Naive B cell (primary cell): Measurements from ENCODE around the gene ACAA1. TPM values are rescaled to one million over a fixed set of nuclear protein-coding genes. Genes with fewer than 3 reads are reported as not detected.
A peak's percentile ranks its signal among the peaks of the same experiment; 100 is the strongest.
"Not testable (repeated sequence)": the region's sequence is repeated elsewhere in the genome, so short reads cannot be mapped to it uniquely, and the experiment has no call there.

Experiments used
- ATAC-seq, 2 donors: fragments of 150-1000 bp; cut with Tn5 transposase; 2 replicates each; pipeline ENCODE4 v1.10.0; 2021; ENCODE audit warnings: low read depth in 2 of 2, mild to moderate bottlenecking in 2 of 2, moderate library complexity in 2 of 2
- DNase-seq: peaks from one replicate; pipeline ENCODE4 v3.0.0; 2022
- H3K27ac Mint-ChIP-seq, 6 donors: one replicate each; pipeline ENCODE4 v1.8.0; 2020 to 2022; ENCODE audit warnings: mild to moderate bottlenecking in 6 of 6, mixed read lengths in 6 of 6, moderate library complexity in 5 of 6, inconsistent platforms in 2 of 6
- H3K27me3 Mint-ChIP-seq, 3 donors: one replicate each; pipeline ENCODE4 v1.8.0; 2021 to 2022; ENCODE audit warnings: mixed read lengths in 3 of 3, mild to moderate bottlenecking in 1 of 3
- H3K36me3 Mint-ChIP-seq, 2 donors: one replicate each; pipeline ENCODE4 v1.8.0; 2020 to 2022; ENCODE audit warnings: mixed read lengths in 2 of 2, inconsistent platforms in 1 of 2, mild to moderate bottlenecking in 1 of 2
- H3K4me1 Mint-ChIP-seq, 3 donors: one replicate each; pipeline ENCODE4 v1.8.0; 2020 to 2022; ENCODE audit warnings: mixed read lengths in 3 of 3, inconsistent platforms in 1 of 3, mild to moderate bottlenecking in 1 of 3, moderate library complexity in 1 of 3
- H3K4me3 Mint-ChIP-seq, 8 donors: one replicate each; pipeline ENCODE4 v1.8.0; 2020 to 2022; ENCODE audit warnings: mild to moderate bottlenecking in 8 of 8, mixed read lengths in 8 of 8, moderate library complexity in 8 of 8, inconsistent platforms in 2 of 8
- H3K9me3 Mint-ChIP-seq, 7 donors: one replicate each; pipeline ENCODE4 v1.8.0; 2020 to 2022; ENCODE audit warnings: mixed read lengths in 7 of 7, mild to moderate bottlenecking in 5 of 7, inconsistent platforms in 2 of 7, moderate library complexity in 1 of 7
- polyA plus RNA-seq, 6 donors: library from polyadenylated mRNA; unstranded; fragments of 300-500 nt; fragmentation: Illumina TruSeq; gene quantifications; one replicate each; pipeline ENCODE4 v1.2.3, GENCODE V29; 2021; ENCODE audit warnings: low read depth in 6 of 6

ACAA1 gene
- polyA plus RNA-seq, 6 donors from 2014 or later: 44.3 to 62.4 (median 52.0) TPM

DNA sequence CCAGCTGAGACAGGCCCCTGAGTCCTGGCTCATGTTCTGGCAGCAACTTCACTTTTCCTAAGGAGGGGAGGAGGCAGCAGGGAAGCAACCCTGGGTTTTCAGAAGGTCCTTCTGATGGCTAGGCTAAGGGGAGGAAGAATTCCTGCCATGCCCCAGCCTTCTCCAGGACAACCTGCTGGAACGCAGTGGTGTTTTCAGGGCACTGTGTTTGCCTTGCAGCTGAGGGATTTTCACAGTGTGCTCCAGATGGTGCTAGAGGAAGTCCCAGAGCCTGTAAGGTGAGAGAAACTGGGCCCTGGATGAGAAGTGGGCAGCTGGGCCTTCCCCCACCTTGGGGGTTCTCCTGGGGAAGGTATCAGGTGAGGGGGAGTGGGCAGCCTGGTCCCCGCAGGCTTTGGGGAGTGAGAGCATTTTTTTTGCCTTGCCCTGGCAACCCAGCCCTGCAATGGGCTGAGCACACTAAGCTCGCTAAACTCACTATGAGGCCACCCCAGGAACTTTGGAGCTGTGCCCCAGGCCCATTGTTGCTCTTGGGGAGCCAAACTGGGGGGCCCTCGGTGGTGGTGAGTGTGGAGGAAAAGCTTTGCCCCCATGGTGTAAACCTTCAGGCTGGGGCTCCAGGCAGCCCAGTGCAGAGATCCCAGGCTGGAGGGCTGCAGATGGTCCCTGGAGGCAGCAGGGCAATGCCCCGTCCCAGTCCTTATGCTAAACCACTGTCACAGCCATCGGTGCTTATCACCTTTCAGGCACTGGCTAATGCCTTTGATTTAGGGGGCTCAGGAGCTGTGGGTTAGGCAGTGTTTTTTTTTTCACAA, 41.1 kb downstream of the ACAA1 start:
- no peak for ATAC-seq
- Mint-ChIP-seq H3K27me3 (peaks cover 0 to 21% (median 21%) of the 10 kb centered on the region in 3 donors), H3K4me1 (no peaks in the 10 kb centered on the region), H3K27ac (no peak overlapping the region), H3K36me3 (no peaks in the 10 kb centered on the region), H3K9me3 (no peaks in the 10 kb centered on the region), H3K4me3 (no peak overlapping the region)
- DNase-seq: no peak

GRCh38 chr3:38094999-38095398, 41.9 kb downstream of the ACAA1 start:
- no peaks in the 10 kb centered on the region for H3K4me1 Mint-ChIP-seq
- no peaks in the 10 kb centered on the region for H3K36me3 Mint-ChIP-seq
- no peaks in the 10 kb centered on the region for H3K9me3 Mint-ChIP-seq
- no peak for ATAC-seq
- DNase-seq: no peak
- peaks cover 0 to 19% (median 18%) of the 10 kb centered on the region in 3 donors for H3K27me3 Mint-ChIP-seq
- no peak overlapping the region for H3K27ac Mint-ChIP-seq
- no peak overlapping the region for H3K4me3 Mint-ChIP-seq

- Mint-ChIP-seq H3K4me3 (no peak overlapping the region), H3K9me3 (no peaks in the 10 kb centered on the region), H3K4me1 (no peaks in the 10 kb centered on the region)
Observed at GRCh38 chr3:38090453-38090852, 46.5 kb downstream of the ACAA1 start.

GRCh38 chr3:38089163-38089562, 47.8 kb downstream of the ACAA1 start:
- Mint-ChIP-seq H3K4me3 (no peak overlapping the region), H3K27ac (no peak overlapping the region)
- no peak for ATAC-seq

More at GRCh38 chr3:38090453-38090852, 46.5 kb downstream of the ACAA1 start:
- no peak for ATAC-seq
- DNase-seq: no peak
- no peaks in the 10 kb centered on the region for H3K36me3 Mint-ChIP-seq
- no peaks in the 10 kb centered on the region for H3K27me3 Mint-ChIP-seq
- peak overlapping the region in 1 of 6 donors; percentile 3 for H3K27ac Mint-ChIP-seq

GRCh38 chr3:38088126-38089078, 48.5 kb downstream of the ACAA1 start:
- peak overlapping the region in 1 of 8 donors; percentile 31 for H3K4me3 Mint-ChIP-seq
- ATAC-seq: no peak
- H3K27me3 Mint-ChIP-seq: no peaks in the 10 kb centered on the region
- DNase-seq: no peak
- peaks cover 6 to 17% (median 11%) of the 10 kb centered on the region in 7 donors for H3K9me3 Mint-ChIP-seq
- peaks cover 0 to 11% (median 0%) of the 10 kb centered on the region in 3 donors for H3K4me1 Mint-ChIP-seq
- peaks cover 0 to 10% of the 10 kb centered on the region in 2 donors for H3K36me3 Mint-ChIP-seq
- peak overlapping the region in 1 of 6 donors; percentile 54 for H3K27ac Mint-ChIP-seq

More at GRCh38 chr3:38089163-38089562, 47.8 kb downstream of the ACAA1 start:
- peaks cover 2 to 13% (median 6%) of the 10 kb centered on the region in 7 donors for H3K9me3 Mint-ChIP-seq
- peaks cover 0 to 6% of the 10 kb centered on the region in 2 donors for H3K36me3 Mint-ChIP-seq
- peaks cover 0 to 7% (median 0%) of the 10 kb centered on the region in 3 donors for H3K4me1 Mint-ChIP-seq
- DNase-seq: no peak
- no peaks in the 10 kb centered on the region for H3K27me3 Mint-ChIP-seq

- H3K27me3 Mint-ChIP-seq, H3K27ac Mint-ChIP-seq, ATAC-seq, H3K36me3 Mint-ChIP-seq, DNase-seq, H3K4me3 Mint-ChIP-seq: not testable (repeated sequence)
- Mint-ChIP-seq H3K4me1 (peaks cover 0 to 11% (median 0%) of the 10 kb centered on the region in 3 donors), H3K9me3 (peaks cover 6 to 22% (median 14%) of the 10 kb centered on the region in 7 donors)
Observed at GRCh38 chr3:38087278-38087677, 49.6 kb downstream of the ACAA1 start.

GRCh38 chr3:38086496-38086895, 50.4 kb downstream of the ACAA1 start:
- Mint-ChIP-seq H3K27ac (no peak overlapping the region), H3K9me3 (peaks cover 6 to 22% (median 14%) of the 10 kb centered on the region in 7 donors)
- DNase-seq: no peak

DNA sequence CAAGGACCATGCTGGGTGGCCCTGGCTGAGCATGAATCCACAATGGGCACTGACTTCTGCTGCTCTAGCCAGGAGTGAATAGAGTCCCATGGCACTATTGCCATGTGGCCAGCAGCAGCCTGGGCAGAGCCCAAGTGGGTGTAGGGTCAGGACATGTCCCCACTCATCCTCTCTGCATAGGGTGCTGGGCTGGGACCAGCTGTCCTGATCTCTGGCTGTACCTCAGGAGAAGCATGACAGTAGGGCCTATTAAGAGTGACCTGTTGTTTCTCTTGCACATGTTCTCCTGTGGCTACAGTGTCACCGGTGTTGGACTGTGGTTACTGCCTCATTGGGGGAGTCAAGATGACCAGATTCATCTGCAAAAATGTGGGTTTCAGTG, 51.0 kb downstream of the ACAA1 start:
- Mint-ChIP-seq H3K27me3 (no peaks in the 10 kb centered on the region), H3K27ac (no peak overlapping the region), H3K4me1 (peaks cover 0 to 11% (median 0%) of the 10 kb centered on the region in 3 donors), H3K4me3 (peak overlapping the region in 1 of 8 donors; percentile 84), H3K9me3 (peaks cover 6 to 22% (median 14%) of the 10 kb centered on the region in 7 donors), H3K36me3 (peaks cover 0 to 10% of the 10 kb centered on the region in 2 donors)
- ATAC-seq: no peak
- DNase-seq: no peak

More at GRCh38 chr3:38086496-38086895, 50.4 kb downstream of the ACAA1 start:
- peaks cover 0 to 11% (median 0%) of the 10 kb centered on the region in 3 donors for H3K4me1 Mint-ChIP-seq
- no peak for ATAC-seq
- no peaks in the 10 kb centered on the region for H3K27me3 Mint-ChIP-seq
- H3K36me3 Mint-ChIP-seq: peaks cover 0 to 10% of the 10 kb centered on the region in 2 donors
- H3K4me3 Mint-ChIP-seq: no peak overlapping the region

- H3K9me3 Mint-ChIP-seq: peaks cover 8 to 22% (median 14%) of the 10 kb centered on the region in 7 donors
- no peaks in the 10 kb centered on the region for H3K27me3 Mint-ChIP-seq
- DNase-seq: no peak
- H3K4me3 Mint-ChIP-seq: peak overlapping the region in 2 of 8 donors; percentile 7 to 84
- peak overlapping the region in 3 of 6 donors; percentile 32 to 94 (median 77) for H3K27ac Mint-ChIP-seq
- H3K36me3 Mint-ChIP-seq: peaks cover 0 to 10% of the 10 kb centered on the region in 2 donors
- ATAC-seq: peak; percentile 35 to 49
- H3K4me1 Mint-ChIP-seq: peaks cover 0 to 11% (median 0%) of the 10 kb centered on the region in 3 donors
Observed at GRCh38 chr3:38085311-38085942, 51.5 kb downstream of the ACAA1 start.

- peaks cover 0 to 11% (median 0%) of the 10 kb centered on the region in 3 donors for H3K4me1 Mint-ChIP-seq
- H3K4me3 Mint-ChIP-seq: peak overlapping the region in 3 of 8 donors; percentile 19 to 84 (median 45)
- H3K36me3 Mint-ChIP-seq: peaks cover 0 to 10% of the 10 kb centered on the region in 2 donors
- ATAC-seq (peak; percentile 43 to 65), DNase-seq (peak; percentile 31)
- H3K27ac Mint-ChIP-seq: peak overlapping the region; percentile 18 to 94 (median 84)
- no peaks in the 10 kb centered on the region for H3K27me3 Mint-ChIP-seq
- H3K9me3 Mint-ChIP-seq: peaks cover 8 to 22% (median 14%) of the 10 kb centered on the region in 7 donors
Observed at GRCh38 chr3:38084334-38085310, 52.3 kb downstream of the ACAA1 start.

DNA sequence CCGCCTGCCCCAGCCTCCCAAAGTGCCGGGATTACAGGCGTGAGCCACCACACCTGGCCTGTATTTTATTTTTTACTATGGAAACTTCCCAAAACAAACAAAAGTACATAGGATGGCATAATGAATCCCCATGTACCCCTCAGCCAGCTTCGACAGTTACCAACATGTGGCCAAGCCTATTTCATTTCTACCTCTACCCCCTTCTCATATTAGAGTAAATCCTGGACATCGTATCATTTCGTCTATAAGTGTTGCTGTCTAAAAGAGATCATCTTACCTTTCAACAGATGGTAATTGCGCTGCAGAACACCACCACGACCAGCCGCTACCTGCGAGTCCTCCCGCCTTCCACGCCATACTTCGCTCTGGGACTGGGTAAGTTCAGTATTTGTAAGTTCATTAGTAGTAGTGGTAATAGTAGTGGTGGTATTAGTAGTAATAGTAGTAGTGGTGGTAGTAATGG, 53.0 kb downstream of the ACAA1 start:
- DNase-seq (no peak), ATAC-seq (peak in 1 of 2 donors; percentile 13)
- peaks cover 0 to 10% of the 10 kb centered on the region in 2 donors for H3K36me3 Mint-ChIP-seq
- no peaks in the 10 kb centered on the region for H3K27me3 Mint-ChIP-seq
- peak overlapping the region in 5 of 6 donors; percentile 18 to 94 (median 90) for H3K27ac Mint-ChIP-seq
- peaks cover 0 to 11% (median 0%) of the 10 kb centered on the region in 3 donors for H3K4me1 Mint-ChIP-seq
- peaks cover 8 to 22% (median 14%) of the 10 kb centered on the region in 7 donors for H3K9me3 Mint-ChIP-seq
- peak overlapping the region in 2 of 8 donors; percentile 45 to 84 for H3K4me3 Mint-ChIP-seq
